Kidney glomerular epithelial cell (primary cell): ENCODE measurements around the gene SNTB2.
"Not testable (repeated sequence)": the region's sequence is repeated elsewhere in the genome, so short reads cannot be mapped to it uniquely, and the experiment has no call there.

ENCODE experiments used
- DNase-seq: peaks from one replicate; lab custom pipeline; 2025; lab: John Stamatoyannopoulos, UW

The SNTB2 gene

DNA sequence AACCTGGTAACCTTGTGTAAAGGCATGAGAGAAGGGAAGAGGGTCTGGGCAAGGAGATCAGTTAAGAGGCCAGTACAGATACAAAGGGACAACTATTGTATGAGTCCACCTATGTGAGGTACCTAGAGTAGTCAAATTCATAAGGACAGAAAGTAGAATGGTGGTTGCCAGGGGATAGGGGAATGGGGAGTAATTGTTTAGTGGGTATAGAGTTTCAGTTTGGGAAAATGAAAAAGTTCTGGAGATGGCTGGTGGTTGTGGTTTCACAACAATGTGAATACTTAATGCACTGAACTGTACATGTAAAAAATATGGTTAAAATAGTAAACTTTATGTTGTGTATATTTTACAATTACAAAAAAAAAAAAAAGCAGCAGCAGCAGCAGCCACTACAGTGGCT lies 49.4 kb downstream of the SNTB2 start:
- no peak for DNase-seq

- no peak for DNase-seq
Observed at GRCh38 chr16:69237296-69237695, 50.3 kb downstream of the SNTB2 start.

DNA sequence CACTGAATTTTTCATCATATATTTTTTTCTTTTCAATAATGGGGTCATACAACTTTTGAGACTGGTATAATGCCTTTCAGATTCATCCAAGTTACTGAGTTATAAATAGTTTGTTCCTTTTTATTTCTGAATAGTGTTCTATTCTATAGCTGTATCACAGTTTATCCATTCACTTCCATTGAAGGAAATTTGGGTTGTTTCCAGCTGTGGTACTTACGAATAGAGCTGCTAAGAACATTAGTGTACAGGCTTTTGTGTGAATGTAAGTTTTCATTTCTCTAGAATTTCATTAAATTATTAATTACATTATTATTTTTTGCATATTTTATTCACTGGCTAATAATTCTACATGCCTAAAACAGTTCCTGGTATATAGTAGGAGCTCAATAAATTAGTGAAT lies 52.9 kb downstream of the SNTB2 start:
- DNase-seq: no peak

- DNase-seq: no peak
Observed at GRCh38 chr16:69240331-69240730, 53.4 kb downstream of the SNTB2 start.

DNA sequence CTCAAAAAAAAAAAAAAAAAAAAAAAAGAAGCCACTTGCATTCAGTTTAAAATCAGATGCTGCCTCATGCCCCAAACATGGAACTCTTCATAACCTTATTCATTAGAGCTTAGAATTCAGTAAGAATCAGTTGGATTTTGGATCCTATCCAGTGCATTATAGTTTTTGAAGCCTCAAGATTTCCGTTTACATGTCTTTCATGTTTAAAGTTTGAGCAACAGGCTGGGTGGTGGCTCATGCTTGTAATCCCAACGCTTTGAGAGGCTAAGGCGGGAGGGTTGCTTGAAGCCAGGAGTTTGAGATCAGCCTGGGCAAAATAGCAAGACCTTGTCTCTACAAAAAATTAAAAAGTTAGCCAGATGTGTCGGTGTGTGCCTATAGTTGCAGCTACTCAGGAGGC lies 55.0 kb downstream of the SNTB2 start:
- no peak for DNase-seq

DNA sequence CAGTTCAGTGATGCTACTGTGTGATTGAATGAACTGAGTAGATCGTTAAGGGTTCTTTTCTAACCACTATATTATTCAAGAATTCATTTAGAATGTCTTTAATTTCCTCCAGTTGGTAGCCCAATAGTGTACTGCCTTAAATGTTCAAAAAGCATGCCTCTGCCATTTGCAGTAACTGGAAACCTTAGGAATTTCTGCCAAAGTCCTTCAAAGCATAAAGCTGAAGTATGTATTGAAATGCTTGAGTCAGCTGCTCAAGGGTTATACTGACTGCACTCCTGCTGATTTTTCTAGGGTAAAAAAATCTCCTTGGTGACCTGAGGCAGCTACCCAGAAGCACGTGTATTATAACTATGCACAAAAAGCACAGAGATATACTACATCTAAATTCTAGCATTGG lies 56.5 kb downstream of the SNTB2 start:
- DNase-seq: no peak

- no peak for DNase-seq
Observed at GRCh38 chr16:69244336-69244735, 57.4 kb downstream of the SNTB2 start.

DNA sequence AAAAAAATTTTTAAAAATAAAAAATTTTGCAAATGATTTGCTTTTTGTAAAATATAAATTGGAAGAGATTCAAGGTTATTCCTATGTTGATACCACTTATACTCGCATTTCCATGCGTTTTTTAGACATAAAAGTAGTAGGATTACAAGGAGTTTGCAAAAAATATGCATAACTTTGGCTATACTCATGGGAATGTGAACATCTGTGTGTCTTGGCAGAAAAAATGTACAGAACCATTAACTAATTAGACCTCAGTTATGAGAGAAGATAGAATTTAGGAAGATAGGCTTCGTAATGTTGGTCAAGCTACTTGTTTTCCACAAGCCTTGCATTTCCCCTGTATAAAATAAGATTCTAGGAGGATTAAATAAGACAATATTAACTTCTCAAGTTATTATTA lies 63.1 kb downstream of the SNTB2 start:
- no peak for DNase-seq

- no peak for DNase-seq
Observed at GRCh38 chr16:69253870-69254341, 66.9 kb downstream of the SNTB2 start.

GRCh38 chr16:69259428-69259764 lies 72.4 kb downstream of the SNTB2 start:
- not testable (repeated sequence) for DNase-seq

DNA sequence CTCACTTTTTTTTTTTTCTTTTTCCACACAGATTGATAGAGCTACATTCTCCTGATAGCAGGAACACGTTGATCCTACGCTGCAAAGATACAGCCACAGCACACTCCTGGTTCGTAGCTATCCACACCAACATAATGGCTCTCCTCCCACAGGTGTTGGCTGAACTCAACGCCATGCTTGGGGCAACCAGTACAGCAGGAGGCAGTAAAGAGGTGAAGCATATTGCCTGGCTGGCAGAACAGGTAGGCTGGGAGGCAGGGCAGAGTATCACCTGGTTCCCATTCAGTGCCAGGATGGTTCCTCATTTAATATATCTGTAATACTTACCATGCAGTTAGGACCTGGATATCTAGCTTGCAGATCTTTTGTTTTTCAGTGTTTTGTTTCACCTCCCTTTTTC lies 73.1 kb downstream of the SNTB2 start:
- DNase-seq: no peak

DNA sequence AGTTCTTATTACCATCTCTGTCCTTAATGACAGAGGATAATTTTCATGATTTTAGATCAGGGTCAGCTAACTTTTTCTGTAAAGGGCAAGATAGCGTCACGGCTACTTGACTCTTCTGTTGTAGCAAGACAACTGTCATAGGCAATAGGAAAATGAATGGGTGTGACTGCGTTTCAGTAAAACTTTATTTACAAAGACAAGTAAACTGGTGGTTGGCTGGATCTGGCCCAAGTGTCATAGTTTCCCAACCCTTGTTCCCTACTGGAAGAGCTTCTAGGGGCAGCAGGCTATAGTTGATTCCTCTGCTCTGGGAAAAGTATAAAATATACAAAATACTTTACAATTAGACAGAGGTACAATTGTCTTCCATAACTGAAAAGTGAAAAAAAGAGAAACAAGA lies 73.5 kb downstream of the SNTB2 start:
- DNase-seq: no peak

DNA sequence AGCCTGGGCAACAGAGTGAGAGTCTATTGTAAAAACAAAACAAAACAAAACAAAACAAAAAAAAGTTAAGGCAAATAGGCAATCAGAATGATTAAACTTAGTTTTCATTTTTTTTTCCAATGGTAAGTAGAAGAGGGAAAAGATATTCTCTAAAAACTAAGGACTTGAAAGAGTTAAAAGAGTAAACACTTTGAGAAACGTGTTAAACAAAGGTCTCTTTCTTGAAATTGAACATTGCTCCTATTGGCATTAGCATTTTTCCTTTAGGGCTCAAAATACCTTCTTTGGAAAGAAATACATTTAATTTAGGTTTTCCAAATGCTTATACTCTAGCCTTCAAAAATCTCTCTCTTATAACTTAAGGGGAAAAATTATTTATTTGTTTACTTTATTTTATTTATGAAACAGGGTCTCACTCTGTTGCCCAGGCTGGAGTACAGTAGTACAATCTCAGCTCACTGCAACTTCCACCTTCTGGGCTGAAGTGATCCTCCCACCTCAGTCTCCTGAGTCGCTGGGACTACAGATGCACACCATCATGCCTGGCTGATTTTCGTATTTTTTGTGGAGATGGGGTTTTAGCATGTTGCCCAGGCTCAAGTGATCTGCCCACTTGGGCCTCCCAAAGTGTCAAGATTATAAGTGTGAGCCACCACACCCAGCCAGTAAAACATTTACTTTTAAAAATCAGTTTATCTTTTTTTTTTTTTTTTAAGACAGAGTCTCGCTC lies 79.5 kb downstream of the SNTB2 start:
- DNase-seq: no peak

GRCh38 chr16:69267633-69268032 lies 80.7 kb downstream of the SNTB2 start:
- DNase-seq: no peak

GRCh38 chr16:69270395-69270794 lies 83.4 kb downstream of the SNTB2 start:
- DNase-seq: no peak

- DNase-seq: no peak
Observed at GRCh38 chr16:69270831-69271230, 83.9 kb downstream of the SNTB2 start.

DNA sequence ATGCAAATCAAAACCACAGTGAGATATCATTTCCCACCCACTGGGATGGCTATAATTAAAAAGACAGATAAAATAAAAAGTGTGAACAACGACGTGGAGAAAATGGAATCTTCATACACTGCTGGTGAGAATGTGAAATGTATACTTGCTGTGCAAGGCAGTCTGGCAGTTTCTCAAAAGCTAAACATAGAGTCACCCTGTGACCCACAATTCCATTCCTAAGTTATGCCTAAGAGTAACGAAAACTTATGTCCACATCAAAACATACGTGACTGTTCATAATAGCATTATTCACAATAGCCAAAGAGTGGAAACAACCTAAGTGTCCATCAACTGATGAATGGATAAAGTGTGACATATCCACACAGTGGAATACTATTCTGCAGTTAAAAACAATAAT lies 86.0 kb downstream of the SNTB2 start:
- DNase-seq: no peak

GRCh38 chr16:69274699-69275235 lies 87.8 kb downstream of the SNTB2 start:
- DNase-seq: no peak

DNA sequence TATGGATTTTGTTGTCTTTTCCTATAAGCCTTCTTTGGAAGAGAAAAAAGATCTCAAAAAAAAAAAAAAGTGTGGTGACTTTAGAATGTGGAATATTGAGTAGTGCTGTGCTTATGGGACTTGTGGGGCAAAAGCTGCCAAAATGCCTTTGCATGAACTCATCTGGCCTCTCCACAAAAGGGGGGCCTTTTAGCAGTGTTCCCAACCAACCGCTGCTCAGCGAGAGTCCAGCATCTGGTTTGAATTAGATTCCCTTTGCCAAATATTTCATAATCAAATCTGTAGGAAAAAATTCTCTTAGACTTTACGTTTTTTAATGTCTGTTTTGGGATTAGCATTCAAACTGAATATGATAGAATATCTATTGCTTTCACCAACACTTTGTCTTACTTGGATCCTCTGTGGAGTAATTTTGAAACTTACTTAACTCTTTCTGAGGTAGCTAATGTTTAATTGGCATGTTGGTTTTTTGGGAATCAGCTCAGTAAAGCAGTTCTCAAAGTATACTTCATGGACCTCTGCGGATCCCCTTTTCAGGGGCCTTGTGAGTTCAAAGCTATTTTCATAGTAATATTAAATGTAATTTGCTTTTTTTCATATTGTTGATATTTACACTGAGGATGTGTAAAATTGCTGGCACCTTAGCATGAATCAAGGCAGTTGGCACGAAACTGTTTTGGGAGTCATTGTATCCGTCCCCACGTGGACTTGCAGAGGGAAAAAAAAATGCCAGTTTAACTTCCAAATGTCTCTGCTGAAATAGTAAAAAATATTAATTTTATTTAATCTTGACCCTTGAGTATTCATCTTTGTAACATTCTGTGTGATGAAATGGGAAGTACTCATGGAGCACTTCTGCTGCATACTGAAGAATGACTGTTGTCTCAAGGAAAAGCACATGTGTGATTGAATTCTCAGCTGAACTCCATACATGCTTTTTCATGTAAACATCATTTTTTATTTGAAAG lies 89.5 kb downstream of the SNTB2 start:
- no peak for DNase-seq

- no peak for DNase-seq
Observed at GRCh38 chr16:69277413-69277812, 90.4 kb downstream of the SNTB2 start.

- no peak for DNase-seq
Observed at GRCh38 chr16:69283851-69284250, 96.9 kb downstream of the SNTB2 start.

DNA sequence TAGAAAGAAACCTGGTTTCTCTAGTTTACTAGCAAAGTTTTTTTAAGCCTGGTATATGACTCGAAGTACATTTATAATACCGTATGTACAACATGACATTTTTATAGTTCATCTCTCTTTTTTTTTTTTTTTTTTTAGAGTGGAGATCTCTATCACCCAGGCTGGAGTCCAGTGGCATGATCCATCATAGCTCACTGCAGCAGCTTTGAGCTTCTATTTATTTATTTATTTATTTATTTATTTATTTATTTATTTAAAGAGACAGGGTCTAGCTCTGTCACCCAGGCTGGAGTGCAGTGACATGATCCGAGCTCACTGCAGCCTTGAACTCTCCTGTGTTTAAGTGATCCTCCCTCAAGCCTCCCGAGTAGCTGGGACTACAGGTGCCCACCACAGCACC lies 98.3 kb downstream of the SNTB2 start:
- DNase-seq: no peak
